Activated T-cell treated with anti-CD3 and anti-CD28 coated beads, Interleukin-2, amount 50 U/mL, for 24 hours (primary cell): ENCODE data around the gene GAMT.
"Not testable (repeated sequence)": the region's sequence is repeated elsewhere in the genome, so short reads cannot be mapped to it uniquely, and the experiment has no call there.

ENCODE experiments used
- DNase-seq: peaks from one replicate; pipeline ENCODE4 v3.0.0-alpha.2; 2020
- H3K27ac Mint-ChIP-seq: 2 replicates; pipeline ENCODE4 v1.8.0; 2020; ENCODE audit warnings: mild to moderate bottlenecking, mixed read lengths
- H3K27me3 Mint-ChIP-seq: 2 replicates; pipeline ENCODE4 v1.8.0; 2020; ENCODE audit warnings: mixed read lengths
- H3K36me3 Mint-ChIP-seq: 2 replicates; pipeline ENCODE4 v1.8.0; 2020; ENCODE audit warnings: low read depth, mixed read lengths
- H3K4me1 Mint-ChIP-seq: 2 replicates; pipeline ENCODE4 v1.8.0; 2020; ENCODE audit warnings: low read depth, mixed read lengths
- H3K4me3 Mint-ChIP-seq: 2 replicates; pipeline ENCODE4 v1.8.0; 2020; ENCODE audit warnings: mild to moderate bottlenecking, moderate library complexity, mixed read lengths
- H3K9me3 Mint-ChIP-seq: 2 replicates; pipeline ENCODE4 v1.8.0; 2020; ENCODE audit warnings: mixed read lengths

Gene GAMT

DNA sequence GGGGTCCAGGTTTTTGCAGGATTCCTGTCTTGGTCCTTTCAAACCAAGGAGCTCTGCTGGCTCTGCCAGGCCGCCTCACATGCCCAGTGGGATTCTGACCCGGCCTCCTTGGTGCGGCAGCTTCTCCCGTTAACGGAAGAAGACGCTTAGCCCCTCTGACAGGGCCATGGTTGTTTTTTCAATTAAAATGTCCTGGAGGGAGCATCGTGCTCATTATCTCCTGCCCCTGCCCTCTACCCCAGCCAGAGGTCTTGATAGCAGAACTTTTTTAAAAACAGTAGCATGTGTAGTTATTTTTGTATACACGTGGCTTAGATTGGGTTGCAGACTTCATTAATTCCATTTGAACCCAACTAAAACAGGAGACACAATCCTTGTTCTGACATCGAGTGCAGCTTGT is 25.4 kb upstream of the GAMT start:
- Mint-ChIP-seq H3K4me3 (no peak overlapping the region), H3K27me3 (no peaks in the 10 kb centered on the region), H3K36me3 (peaks cover 91% of the 10 kb centered on the region), H3K27ac (no peak overlapping the region), H3K9me3 (no peaks in the 10 kb centered on the region), H3K4me1 (no peaks in the 10 kb centered on the region)
- DNase-seq: no peak

DNA sequence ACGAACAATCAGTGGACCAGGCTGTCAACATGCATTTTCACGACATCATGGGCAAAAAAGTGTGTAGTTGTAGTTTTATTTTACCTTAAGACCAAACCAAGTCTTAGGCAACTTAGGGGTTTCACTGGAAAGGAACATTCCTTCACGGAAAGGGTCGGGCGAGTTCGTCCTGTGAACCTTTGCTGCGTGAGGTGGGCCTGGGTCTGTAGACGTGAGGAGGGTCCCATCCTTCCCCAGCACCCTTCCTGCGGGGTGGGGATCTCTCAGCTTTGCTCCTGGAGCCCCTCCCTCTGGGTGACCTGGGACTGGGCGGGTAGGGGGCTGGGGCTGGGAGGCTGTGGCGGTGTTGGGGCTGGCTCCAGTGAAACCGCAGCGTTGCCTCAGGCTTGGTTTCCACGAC is 24.6 kb upstream of the GAMT start:
- Mint-ChIP-seq H3K36me3 (peaks cover 90% of the 10 kb centered on the region), H3K9me3 (no peaks in the 10 kb centered on the region), H3K4me3 (no peak overlapping the region), H3K27me3 (no peaks in the 10 kb centered on the region), H3K27ac (no peak overlapping the region), H3K4me1 (no peaks in the 10 kb centered on the region)
- no peak for DNase-seq

DNA sequence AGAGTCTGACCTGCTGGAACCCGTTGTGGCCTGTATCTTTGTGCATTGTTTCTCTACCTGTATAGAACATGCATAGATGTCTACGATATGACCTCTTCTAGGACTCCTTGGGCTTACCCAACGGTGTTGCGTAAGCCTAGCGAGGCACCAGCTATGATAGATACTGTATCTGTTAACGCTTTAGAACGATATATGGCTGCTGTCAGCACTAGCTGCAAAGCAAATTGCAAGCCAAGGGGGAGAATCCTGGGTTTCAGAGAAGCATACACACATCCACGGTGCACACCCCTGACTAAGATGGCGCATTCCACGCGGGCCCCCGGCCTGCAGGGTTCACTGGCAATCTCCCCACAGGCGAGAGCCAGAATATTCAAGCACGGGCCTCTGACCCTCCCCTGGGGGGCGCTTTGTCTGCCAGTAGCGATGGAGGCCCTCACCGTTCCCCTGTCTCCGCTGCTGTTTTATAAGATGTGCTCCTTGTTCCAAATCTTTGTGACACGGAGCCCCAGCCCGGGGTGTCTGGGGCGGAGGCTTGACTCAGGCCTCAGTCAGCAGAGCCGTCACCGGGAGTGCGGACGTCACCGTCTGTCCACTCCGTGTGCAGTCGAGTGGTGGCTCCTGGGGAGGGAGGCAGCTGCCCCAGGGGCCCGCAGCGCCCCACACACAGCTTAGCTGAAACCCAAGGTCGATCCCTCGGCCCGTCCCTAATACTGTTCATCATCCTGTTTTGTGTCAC is 23.9 kb upstream of the GAMT start:
- Mint-ChIP-seq H3K4me1 (no peaks in the 10 kb centered on the region), H3K4me3 (no peak overlapping the region), H3K9me3 (no peaks in the 10 kb centered on the region), H3K27ac (peak overlapping the region; percentile 41), H3K27me3 (no peaks in the 10 kb centered on the region), H3K36me3 (peaks cover 90% of the 10 kb centered on the region)
- no peak for DNase-seq

DNA sequence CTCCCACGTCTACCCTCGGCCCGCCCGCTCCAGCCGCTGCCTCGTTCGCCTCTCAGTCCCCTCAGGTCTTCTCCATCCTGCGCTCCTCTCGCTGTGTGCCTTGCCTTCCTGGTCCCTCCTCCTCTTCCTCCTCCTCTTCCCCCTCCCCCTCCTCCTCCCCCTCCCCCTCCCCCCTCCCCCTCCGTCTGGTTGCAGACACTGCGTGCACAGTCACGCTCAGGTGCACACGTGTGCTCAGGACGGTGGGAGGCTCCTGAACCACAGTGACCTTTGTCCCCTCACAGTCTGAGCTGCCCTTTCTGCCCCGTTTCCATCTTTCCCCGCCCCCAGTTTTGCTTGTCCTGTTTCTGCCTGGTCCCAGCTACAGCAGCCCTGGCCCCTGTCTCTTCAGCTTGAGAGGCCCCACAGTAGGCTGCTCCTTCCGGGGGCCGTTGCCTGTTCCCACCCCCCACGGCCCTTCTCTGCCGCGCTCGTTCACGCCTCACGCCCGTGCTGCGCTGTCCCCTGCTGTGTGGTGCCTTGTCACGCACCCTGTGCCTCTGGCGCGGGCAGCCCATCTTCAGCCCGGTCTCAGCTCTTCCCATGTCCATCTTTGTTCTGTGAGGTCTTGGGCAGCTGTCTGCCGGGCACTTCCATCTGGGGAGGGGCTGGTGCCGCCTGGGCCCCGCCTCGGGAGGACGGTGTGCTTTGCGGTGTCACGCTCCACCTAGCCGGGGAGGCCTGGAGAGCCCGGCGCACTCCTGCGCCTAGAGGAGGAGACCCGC is 23.0 kb upstream of the GAMT start:
- Mint-ChIP-seq H3K4me1 (no peaks in the 10 kb centered on the region), H3K27ac (no peak overlapping the region), H3K36me3 (peaks cover 87% of the 10 kb centered on the region), H3K9me3 (no peaks in the 10 kb centered on the region), H3K4me3 (no peak overlapping the region), H3K27me3 (no peaks in the 10 kb centered on the region)
- DNase-seq: no peak

DNA sequence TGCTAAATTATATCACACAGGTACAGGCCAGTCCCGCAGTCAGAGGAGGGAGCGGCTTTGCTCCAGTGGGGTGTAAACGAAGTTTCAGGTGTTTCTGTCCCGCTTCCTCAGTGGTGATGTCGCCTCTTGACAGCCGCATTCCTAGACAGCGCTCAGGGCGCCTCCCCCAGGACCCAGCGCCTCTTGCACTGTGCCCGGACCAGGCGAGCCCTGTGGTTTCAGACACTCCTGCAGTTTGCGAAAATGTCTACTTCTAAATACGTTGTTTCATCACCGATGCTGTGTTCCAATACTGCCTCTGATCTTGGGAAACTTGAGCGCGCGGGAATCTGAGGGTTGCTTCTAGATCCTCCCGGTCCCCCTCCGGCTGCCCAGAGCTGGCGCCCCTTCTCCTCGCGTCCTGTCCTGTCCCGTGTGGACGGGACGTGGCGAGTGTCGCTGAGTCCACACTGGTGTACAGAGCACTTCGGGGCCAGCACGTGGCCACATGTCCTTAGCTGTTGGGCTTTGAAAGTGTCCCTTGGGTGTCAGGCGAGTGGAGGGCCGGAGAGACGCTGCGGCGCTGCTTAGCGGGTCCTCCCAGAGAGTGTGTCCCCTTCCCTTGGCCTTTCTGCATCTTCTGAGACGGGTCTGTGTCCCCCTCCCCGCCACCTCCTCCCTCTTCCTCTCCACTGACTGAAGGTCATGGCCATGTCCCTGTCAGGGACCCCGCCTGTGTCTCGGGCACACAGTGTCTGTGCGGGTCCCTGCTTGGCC is 22.3 kb upstream of the GAMT start:
- peak overlapping the region; percentile 35 for H3K27ac Mint-ChIP-seq
- peaks cover 93% of the 10 kb centered on the region for H3K36me3 Mint-ChIP-seq
- H3K27me3 Mint-ChIP-seq: no peaks in the 10 kb centered on the region
- H3K4me1 Mint-ChIP-seq: no peaks in the 10 kb centered on the region
- H3K4me3 Mint-ChIP-seq: no peak overlapping the region
- H3K9me3 Mint-ChIP-seq: no peaks in the 10 kb centered on the region
- no peak for DNase-seq

DNA sequence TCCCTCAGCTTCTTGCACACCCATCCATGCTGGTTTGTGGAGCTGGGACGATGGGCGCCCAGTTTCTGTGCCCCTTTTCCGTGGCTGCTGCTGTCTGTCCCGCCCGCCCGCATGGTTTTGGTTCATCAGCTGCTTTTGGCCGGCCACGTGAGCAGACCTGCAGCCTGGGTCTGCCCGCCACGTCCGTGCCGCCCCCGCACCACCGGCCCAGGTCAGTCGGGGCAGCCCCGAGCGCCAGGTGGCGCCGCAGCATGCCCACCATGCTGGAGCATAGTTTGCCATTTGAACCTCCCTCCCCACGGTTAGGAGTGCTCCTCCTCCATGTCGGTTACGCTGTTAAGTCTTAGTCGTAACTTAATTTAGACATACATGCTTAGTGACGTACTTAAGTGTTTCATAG is 21.6 kb upstream of the GAMT start:
- no peaks in the 10 kb centered on the region for H3K4me1 Mint-ChIP-seq
- DNase-seq: no peak
- no peaks in the 10 kb centered on the region for H3K9me3 Mint-ChIP-seq
- H3K4me3 Mint-ChIP-seq: no peak overlapping the region
- no peaks in the 10 kb centered on the region for H3K27me3 Mint-ChIP-seq
- H3K36me3 Mint-ChIP-seq: peaks cover 93% of the 10 kb centered on the region
- peak overlapping the region; percentile 35 for H3K27ac Mint-ChIP-seq

DNA sequence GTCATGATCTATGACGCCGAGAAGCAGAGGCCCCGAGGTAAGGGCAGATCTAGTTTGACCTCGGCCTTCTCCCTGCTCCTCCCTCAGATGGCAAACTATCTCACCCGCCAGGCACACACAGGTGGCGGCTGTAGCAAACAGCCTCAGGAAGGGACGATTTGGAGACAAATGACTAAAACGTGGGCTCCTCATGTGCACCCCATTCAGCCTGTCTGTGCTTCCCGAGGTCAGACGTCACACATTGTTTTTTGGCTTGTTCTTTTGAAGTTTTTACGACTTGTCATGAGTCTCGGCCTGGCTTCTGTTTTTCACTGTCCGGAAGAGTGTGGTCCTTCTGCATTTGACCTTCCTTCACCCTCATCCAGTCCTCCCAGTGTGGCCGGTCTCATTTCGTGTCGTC is 21.0 kb upstream of the GAMT start:
- Mint-ChIP-seq H3K27ac (peak overlapping the region; percentile 63), H3K36me3 (peaks cover 93% of the 10 kb centered on the region), H3K4me1 (peaks cover 3% of the 10 kb centered on the region)

DNA sequence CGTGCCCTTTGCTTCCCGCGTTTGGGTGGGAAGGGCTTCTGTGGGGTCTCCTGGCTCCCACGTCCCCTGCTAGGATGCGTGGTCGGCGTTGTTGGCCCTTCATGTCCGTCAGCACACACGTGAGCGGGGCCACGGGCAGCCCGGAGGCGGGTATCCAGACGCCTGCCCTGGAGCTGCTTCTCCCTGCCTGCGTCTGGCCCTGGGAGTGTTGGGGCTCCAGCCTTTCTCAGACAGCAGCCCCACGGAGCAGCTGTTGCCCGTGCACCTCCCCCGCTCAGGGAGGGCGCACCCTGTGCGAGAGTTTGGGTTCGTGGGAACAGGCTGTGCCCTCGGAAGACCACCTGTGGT is 20.6 kb upstream of the GAMT start:
- no peak for DNase-seq
- H3K27ac Mint-ChIP-seq: no peak overlapping the region
- no peak overlapping the region for H3K4me3 Mint-ChIP-seq
- peaks cover 7% of the 10 kb centered on the region for H3K4me1 Mint-ChIP-seq
- H3K36me3 Mint-ChIP-seq: peaks cover 93% of the 10 kb centered on the region
- no peaks in the 10 kb centered on the region for H3K9me3 Mint-ChIP-seq
- no peaks in the 10 kb centered on the region for H3K27me3 Mint-ChIP-seq

More for the DNA sequence above, 21.0 kb upstream of the GAMT start:
- no peaks in the 10 kb centered on the region for H3K27me3 Mint-ChIP-seq
- no peak for DNase-seq
- no peak overlapping the region for H3K4me3 Mint-ChIP-seq
- H3K9me3 Mint-ChIP-seq: no peaks in the 10 kb centered on the region

DNA sequence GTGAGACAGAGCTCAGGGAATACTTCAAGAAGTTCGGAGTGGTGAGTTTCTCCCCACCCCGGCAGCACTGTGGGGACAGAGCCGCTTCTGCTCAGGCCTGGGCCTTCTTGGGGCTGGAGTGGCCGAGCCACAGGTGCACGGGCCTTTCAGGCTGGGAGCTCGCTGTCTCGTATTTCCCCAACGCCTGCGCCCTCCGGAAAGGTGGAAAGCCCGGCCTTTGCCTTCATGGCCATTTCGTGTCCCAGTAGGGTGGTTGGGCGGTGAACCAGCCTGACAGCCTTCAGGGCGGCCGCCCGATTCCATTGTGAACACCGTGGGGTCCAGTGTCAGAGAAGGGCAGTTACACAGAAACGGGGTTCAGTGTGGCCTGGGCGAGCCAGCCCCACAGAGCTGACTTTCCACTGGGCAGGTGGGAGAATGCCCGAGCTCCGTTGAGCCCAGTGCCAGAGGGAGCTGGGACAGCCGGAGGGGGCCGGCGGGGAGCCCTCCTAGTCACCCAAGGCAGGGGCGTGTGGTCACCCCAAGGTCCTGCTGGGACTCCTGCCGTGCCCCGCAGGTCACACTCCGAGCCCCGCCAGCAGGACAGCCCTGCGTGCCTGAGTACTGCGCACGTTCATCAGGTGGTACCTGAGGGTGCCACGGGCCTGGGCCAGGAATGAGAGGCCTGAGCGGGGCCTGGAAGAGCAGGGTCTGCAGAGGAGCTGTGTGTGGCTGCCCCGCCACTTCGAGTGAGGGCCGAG is 20.0 kb upstream of the GAMT start:
- H3K36me3 Mint-ChIP-seq: peaks cover 93% of the 10 kb centered on the region
- H3K4me3 Mint-ChIP-seq: no peak overlapping the region
- H3K27me3 Mint-ChIP-seq: no peaks in the 10 kb centered on the region
- no peak overlapping the region for H3K27ac Mint-ChIP-seq
- peaks cover 12% of the 10 kb centered on the region for H3K4me1 Mint-ChIP-seq
- DNase-seq: no peak
- no peaks in the 10 kb centered on the region for H3K9me3 Mint-ChIP-seq

DNA sequence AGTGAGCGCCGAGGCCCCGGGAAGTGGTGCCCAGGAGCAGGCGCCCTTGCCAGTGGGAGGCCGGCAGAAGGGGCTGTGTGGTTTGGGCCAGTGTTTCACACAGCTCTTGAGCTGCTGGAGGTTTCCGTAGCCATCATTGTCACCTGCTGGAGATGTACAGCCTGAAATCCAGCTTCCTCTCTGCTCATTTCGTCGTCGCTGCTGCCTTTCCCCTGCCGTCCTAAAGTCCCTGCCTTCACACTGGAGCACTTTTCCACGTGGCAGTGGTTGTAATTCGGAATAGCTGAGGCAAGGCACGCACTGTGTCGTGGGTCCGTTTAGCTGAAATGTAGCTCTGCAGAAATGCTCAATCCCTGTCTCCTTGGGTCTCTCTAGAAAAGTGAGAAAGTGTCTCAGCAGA is 19.2 kb upstream of the GAMT start:
- Mint-ChIP-seq H3K4me3 (no peak overlapping the region), H3K36me3 (peaks cover 93% of the 10 kb centered on the region), H3K4me1 (peaks cover 20% of the 10 kb centered on the region), H3K27ac (no peak overlapping the region), H3K27me3 (no peaks in the 10 kb centered on the region), H3K9me3 (no peaks in the 10 kb centered on the region)
- no peak for DNase-seq

DNA sequence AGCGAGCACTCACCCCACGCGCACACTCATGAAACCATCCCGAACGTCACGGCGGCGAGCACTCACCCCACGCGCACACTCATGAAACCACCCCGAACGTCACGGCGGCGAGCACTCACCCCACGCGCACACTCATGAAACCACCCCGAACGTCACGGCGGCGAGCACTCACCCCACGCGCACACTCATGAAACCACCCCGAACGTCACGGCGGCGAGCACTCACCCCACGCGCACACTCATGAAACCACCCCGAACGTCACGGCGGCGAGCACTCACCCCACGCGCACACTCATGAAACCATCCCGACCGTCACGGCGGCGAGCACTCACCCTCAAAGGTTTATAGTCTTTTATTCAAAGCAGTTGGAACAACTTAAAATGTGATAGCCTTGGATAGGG is 18.7 kb upstream of the GAMT start:
- H3K36me3 Mint-ChIP-seq: peaks cover 93% of the 10 kb centered on the region
- not testable (repeated sequence) for DNase-seq, H3K4me3 Mint-ChIP-seq, H3K9me3 Mint-ChIP-seq, H3K27ac Mint-ChIP-seq, H3K27me3 Mint-ChIP-seq
- peaks cover 24% of the 10 kb centered on the region for H3K4me1 Mint-ChIP-seq

DNA sequence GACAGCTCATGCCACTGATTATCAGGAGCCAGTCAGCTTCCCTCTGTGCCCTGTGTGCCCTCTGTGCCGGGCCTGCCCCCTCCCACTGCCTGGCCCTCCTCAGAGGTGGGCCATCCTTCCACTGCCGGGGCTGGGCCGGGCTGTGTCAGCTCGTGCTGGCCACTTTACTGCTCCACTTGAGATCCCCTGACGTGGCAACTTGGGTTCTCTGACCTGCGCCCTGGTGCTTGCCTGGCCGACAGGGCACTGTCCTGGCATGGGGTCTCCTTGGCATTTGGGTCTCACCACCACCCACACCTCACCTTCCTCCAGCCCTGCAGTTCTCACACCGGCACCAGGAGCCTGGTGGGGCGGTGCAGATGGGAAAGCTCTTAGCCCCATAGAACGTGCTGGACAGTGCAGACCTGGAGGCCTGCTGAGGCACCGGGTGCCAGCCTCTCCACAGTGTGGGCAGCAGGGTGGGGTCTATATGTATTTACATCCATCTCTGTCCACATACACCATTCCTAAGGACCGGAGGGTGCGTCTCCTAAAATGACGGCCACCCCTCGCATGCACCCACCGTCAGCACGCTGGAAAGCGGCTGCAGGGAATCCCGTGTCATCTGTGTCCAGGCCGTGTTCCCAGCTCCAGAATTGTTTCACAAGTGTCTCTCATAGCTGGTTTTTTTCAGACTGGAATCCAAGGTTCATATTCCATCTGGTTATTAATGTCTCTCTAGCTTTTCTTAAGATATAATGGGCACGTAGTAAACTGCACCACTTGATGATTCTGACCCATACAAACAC is 17.8 kb upstream of the GAMT start:
- H3K36me3 Mint-ChIP-seq: peaks cover 91% of the 10 kb centered on the region

DNA sequence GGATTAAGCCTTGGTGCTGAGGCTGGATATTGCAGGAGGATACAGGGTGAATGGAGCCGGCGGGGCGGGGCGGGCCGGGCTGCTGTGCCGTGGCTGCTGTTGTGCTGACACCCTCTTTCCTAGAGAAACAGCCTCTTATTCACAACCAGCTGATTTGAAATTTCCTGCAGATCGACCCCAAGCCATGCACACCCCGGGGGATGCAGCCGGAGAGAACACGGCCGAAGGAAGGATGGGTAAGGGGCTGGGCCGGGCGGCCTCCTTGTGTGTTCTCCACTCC is 17.1 kb upstream of the GAMT start:
- no peak for DNase-seq
- Mint-ChIP-seq H3K9me3 (no peaks in the 10 kb centered on the region), H3K27ac (no peak overlapping the region), H3K36me3 (peaks cover 91% of the 10 kb centered on the region), H3K4me3 (no peak overlapping the region), H3K4me1 (peaks cover 36% of the 10 kb centered on the region), H3K27me3 (no peaks in the 10 kb centered on the region)

More for the DNA sequence above, 17.8 kb upstream of the GAMT start:
- Mint-ChIP-seq H3K9me3 (no peaks in the 10 kb centered on the region), H3K4me1 (peaks cover 30% of the 10 kb centered on the region), H3K4me3 (no peak overlapping the region), H3K27me3 (no peaks in the 10 kb centered on the region), H3K27ac (peak overlapping the region; percentile 52)
- no peak for DNase-seq
